ENCODE measurements around the gene FBXL2. TPM values are rescaled to one million over a fixed set of nuclear protein-coding genes. Genes with fewer than 3 reads are reported as not detected.
A peak's percentile ranks its signal among the peaks of the same experiment; 100 is the strongest.

FBXL2 gene
- total and polyA plus RNA-seq, 2 of the 8 experiments (the other 6 are each of a cell fraction or from before 2014, with no cell fraction given), result 3.1 to 5.4 TPM

GRCh38 chr3:33385423-33385822 lies 108.2 kb downstream of the FBXL2 start:
- Histone ChIP-seq H3K23ac (ENCODE audit: insufficient read length) (no peak overlapping the region), H3K4me3 (ENCODE audit: extremely low read depth in 1 of 4, insufficient read depth in 2 of 4, low read depth in 3 of 4, low read length in 4 of 4) (no peak overlapping the region), H4K8ac (ENCODE audit: extremely low read depth, insufficient read depth, low read length) (no peak overlapping the region), H2BK120ac (replicated peaks; ENCODE audit: low read depth, low read length) (no peak overlapping the region), H3K9me3 (ENCODE audit: insufficient read depth in 2 of 2, low read depth in 1 of 2, low read length in 1 of 2) (no peaks in the 10 kb centered on the region), H3K18ac (ENCODE audit: extremely low read depth, low read length) (no peak overlapping the region), H2AK5ac (ENCODE audit: low read depth, low read length) (no peak overlapping the region), H3K9ac (replicated peaks in 1 of 4; ENCODE audit: extremely low read depth in 1 of 4, low read depth in 3 of 4, low read length in 3 of 4) (no peak overlapping the region), H2BK12ac (ENCODE audit: low read depth, low read length) (no peak overlapping the region), H2BK15ac (ENCODE audit: low read length) (no peak overlapping the region), H2BK20ac (ENCODE audit: low read length) (no peak overlapping the region), H3K23me2 (ENCODE audit: low read depth, low read length) (no peaks in the 10 kb centered on the region), H3K4me1 (replicated peaks in 1 of 4; ENCODE audit: control insufficient read depth in 3 of 4, insufficient read depth in 4 of 4, low read length in 3 of 4) (no peaks in the 10 kb centered on the region; a peak in 1 of 7 replicates), H3K36me3 (ENCODE audit: control insufficient read depth in 2 of 4, insufficient read depth in 4 of 4, low read length in 3 of 4) (peaks cover 7 to 36% (median 18%) of the 10 kb centered on the region in 4 experiments; a peak in 7 of 8 replicates), H4K91ac (replicated peaks; ENCODE audit: insufficient read length, low read length) (no peak overlapping the region), H3K56ac (replicated peaks; ENCODE audit: insufficient read length, low read depth, low read length) (no peak overlapping the region), H3K4me2 (ENCODE audit: insufficient read depth in 1 of 2, low read depth in 2 of 2, low read length in 2 of 2) (no peak overlapping the region), H2BK5ac (ENCODE audit: low read depth, low read length) (no peak overlapping the region), H4K20me1 (replicated peaks in 1 of 2; ENCODE audit: control insufficient read depth in 1 of 2, insufficient read depth in 2 of 2, low read length in 2 of 2) (peaks cover 0 to 3% of the 10 kb centered on the region in 2 experiments), H4K5ac (ENCODE audit: insufficient read length, low read depth, low read length) (no peak overlapping the region), H3K27ac (ENCODE audit: low read depth, low read length) (no peak overlapping the region), H2AFZ (ENCODE audit: low read length) (no peak overlapping the region), H3K27me3 (replicated peaks in 1 of 4; ENCODE audit: control insufficient read depth in 3 of 4, extremely low read depth in 1 of 4, insufficient read depth in 3 of 4, low read length in 3 of 4) (no peaks in the 10 kb centered on the region), H3K79me1 (ENCODE audit: low read depth, low read length) (peaks cover 2% of the 10 kb centered on the region; the same call in 1 of the 2 replicates), H3K79me2 (ENCODE audit: control insufficient read depth in 1 of 2, insufficient read depth in 2 of 2, low read length in 2 of 2) (no peaks in the 10 kb centered on the region), H3K14ac (ENCODE audit: insufficient read length) (no peak overlapping the region), H3K4ac (replicated peaks; ENCODE audit: insufficient read length, low read depth, low read length) (no peak overlapping the region)
- no peak for FAIRE-seq
- DNase-seq (ENCODE audit: low read depth in 1 of 2, low spot score in 2 of 2), result no peak
- 95% methylated on average over 5 of the region's 5 CpGs; no CpG with 5 or more reads in 1 of the 2 experiments for WGBS, 2 experiments (ENCODE audit: extremely low coverage in 1 of 2, insufficient coverage in 1 of 2, insufficient read length in 1 of 2, insufficient replicate concordance in 2 of 2, low coverage in 1 of 2, low lambda C conversion rate in 2 of 2, missing lambda C conversion rate in 1 of 2)
- TF ChIP-seq E2F6 (IDR thresholded peaks at IDR 0.05) (no peak), POLR2AphosphoS5 (IDR thresholded peaks at IDR 0.05; ENCODE audit: low read depth, low read length) (peak; percentile 59), POLR2A (IDR thresholded peaks at IDR 0.05; ENCODE audit: control extremely low read depth in 1 of 2, low read depth in 2 of 2, low read length in 2 of 2) (peak in 1 of 2 experiments; percentile 37; a peak in 1 of 3 replicates), HDAC6 (IDR thresholded peaks at IDR 0.05; ENCODE audit: low read depth, low read length) (no peak), ATF3 (IDR thresholded peaks at IDR 0.05; ENCODE audit: insufficient read depth, low read depth, low read length) (no peak), EP300 (IDR thresholded peaks at IDR 0.05; ENCODE audit: borderline replicate concordance in 1 of 2, low read depth in 2 of 2, low read length in 2 of 2) (no peak)
- ChIA-PET POLR2A (ENCODE audit: partially characterized antibody) (interaction anchor here (0.9 to 1.4 kb wide), 3 partner anchors 10 to 54 kb away, joined by 3 read pairs; partner anchors contain the start of gene UBP1), CTCF (ENCODE audit: partially characterized antibody) (interaction anchor here (1.1 to 5.7 kb wide), 6 partner anchors 9 to 402 kb away, joined by 3 to 24 read pairs (median 6); no protein-coding TSS in a partner anchor)

All from H1 (cell line).